GM12874 (cell line): ENCODE results near the gene CACNB2.

Experiments
- TF ChIP-seq, protein P1 (sequence below): IDR thresholded peaks from 2 replicates; pipeline ENCODE4 v1.5.1; 2011; ENCODE audit warnings: low read depth, mild to moderate bottlenecking, control low read depth, low read length, moderate library complexity; ENCODE audit not compliant: insufficient read depth

The CACNB2 gene

DNA sequence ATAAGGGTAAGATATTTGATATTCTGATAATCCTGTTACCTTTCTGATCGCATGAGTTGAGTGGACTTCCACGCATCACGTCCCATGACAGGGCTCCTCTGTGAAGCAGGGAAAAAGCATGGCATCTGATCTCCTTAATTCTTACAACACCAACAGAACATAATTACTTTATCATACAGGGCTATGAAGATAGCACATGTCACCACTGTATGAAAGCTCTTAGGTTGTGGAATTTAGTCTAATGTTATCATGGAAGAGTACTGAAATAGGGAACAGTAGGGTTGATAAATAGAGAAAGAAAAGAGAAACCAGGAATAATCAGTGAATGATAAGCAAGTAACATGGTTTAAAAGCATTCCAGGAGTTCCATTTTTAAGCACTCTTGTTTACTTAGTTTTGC, 212.0 kb downstream of the CACNB2 start:
- TF ChIP-seq, protein P1, sequence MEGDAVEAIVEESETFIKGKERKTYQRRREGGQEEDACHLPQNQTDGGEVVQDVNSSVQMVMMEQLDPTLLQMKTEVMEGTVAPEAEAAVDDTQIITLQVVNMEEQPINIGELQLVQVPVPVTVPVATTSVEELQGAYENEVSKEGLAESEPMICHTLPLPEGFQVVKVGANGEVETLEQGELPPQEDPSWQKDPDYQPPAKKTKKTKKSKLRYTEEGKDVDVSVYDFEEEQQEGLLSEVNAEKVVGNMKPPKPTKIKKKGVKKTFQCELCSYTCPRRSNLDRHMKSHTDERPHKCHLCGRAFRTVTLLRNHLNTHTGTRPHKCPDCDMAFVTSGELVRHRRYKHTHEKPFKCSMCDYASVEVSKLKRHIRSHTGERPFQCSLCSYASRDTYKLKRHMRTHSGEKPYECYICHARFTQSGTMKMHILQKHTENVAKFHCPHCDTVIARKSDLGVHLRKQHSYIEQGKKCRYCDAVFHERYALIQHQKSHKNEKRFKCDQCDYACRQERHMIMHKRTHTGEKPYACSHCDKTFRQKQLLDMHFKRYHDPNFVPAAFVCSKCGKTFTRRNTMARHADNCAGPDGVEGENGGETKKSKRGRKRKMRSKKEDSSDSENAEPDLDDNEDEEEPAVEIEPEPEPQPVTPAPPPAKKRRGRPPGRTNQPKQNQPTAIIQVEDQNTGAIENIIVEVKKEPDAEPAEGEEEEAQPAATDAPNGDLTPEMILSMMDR: no peak

DNA sequence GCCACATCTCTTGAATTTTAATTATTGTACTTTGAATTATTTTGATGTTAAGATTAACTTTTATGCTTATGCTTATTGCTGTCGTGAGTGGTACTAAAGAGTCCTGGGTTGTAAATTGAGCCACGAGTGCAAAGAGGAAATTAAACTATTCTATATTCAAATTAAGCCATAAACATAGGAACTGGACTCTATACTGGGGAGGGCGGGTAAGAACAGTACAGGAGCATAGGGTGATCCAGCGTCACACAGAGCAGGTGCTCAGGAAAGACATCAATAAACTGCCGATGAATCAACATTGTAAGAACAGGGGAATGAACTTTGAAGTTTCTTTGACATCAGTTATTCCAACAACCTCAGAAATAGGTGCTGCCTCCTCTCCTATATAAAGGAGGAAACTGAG, 219.6 kb downstream of the CACNB2 start:
- TF ChIP-seq, protein P1: no peak

DNA sequence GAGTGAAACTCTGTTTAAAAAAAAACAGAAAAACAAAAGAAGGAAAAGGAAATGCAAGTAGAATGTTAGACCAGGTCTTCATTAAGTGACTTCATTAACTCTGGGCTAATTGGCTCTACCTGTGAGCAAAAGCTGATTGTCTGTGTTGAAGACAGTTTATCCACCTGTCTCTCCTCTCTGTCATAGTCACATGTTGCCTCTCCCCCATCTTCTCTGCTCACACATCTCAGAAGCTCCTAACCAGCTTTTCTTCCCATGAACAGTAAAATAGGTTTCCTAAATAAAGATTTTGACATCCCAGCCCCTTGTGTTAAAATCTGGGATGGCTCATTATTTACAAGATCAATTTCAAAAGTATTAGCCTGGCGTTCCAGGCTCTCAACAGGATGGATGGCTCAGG, 222.7 kb downstream of the CACNB2 start:
- TF ChIP-seq, protein P1: no peak

DNA sequence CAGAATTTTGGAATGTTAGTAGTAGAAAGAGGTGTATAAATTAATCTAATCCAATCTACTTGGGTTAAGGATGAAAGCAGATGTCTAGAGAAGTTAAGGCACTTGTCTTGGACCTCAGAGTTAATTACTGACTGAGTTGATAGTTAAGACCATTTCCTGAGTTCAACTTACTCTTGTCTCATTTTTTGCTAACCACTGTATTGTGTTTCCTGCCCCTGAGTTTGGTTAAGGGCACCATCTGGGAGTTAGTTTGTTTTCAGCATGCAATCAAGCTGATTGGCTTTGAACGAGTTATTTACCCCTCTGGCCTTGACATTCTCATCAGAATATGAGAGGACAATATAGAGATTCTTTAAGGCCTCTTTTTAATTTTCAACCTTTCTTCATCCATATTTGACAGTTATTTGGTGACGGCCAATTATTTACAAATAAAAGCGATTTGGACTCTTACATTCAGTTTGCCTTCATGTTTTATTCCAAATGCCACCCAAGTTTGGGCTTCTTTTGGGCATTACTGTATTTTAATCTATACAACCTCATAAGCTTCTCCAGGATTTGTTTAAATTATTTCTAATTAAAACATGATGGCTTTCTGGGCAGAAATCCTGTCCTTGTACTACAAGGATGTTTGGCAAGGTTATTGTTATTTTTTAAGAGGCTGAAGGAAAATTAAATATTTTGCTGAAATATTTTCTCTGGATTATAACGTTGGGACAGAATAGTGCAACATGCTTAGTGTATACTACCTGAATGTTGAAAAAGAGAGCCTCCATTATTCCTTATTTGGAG, 225.0 kb downstream of the CACNB2 start:
- TF ChIP-seq, protein P1: no peak

DNA sequence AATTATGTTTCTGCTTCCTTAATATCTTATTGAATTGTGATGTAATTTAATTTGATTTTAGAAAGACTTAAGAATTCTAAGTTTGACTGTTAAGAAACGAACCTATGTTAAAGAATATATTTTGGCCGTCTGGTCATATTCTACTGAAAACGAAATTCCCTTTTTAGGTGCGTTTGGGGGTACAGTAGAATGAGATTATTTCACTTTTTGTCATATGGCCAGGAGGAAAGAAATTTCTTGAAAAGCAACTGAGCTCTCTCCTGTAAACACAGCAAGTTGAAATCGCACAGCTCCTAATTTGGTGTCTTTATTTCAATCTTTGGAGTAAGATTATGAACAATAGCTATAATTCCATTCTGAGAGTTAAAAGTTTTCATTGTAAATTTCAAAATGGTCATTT, 227.6 kb downstream of the CACNB2 start:
- TF ChIP-seq, protein P1: no peak

DNA sequence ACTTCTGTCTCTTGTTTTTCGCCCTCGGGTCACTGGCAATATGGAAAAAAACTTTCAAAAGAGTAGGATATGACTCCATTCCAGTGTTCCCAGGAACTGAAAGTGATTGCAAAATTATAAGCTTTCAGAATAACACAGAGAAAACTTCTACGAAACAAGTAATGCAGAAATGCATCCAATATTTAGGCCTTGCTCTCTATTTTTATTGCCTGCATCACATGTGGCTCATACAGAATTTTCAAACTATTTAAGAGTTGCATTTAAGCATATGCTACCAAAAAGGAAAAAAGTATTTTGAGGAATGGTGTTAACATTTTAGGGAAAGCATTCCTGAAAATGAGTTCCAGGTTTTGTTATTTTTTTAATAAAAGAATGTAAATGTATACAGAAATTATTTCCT, 228.0 kb downstream of the CACNB2 start:
- TF ChIP-seq, protein P1: no peak

DNA sequence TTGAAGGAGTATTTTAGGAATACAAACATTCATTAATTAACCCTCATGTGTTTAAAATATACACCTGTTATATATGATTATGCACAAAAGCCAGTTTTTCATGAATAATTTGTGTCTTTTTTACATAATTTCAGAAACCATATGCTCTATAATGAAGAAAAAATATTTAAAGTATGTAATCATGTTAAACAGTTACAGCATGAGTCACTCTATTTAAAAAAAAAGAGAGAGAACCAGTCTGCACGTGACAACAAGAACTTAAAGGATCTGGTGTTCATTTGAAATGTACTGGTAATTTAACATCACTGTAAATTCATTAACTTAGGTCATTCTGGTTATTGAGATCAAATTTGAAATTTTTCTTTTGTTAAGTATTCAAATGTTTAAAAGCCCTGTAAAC, 228.5 kb downstream of the CACNB2 start:
- TF ChIP-seq, protein P1: no peak
